NCI-H128 (cell line): ENCODE results near the gene TEAD1.
A peak's percentile ranks its signal among the peaks of the same experiment; 100 is the strongest.

Experiments
- DNase-seq: peaks from one replicate; lab custom pipeline; 2025; ENCODE audit not compliant: unreplicated experiment; lab: John Stamatoyannopoulos, UW

Gene TEAD1

DNA sequence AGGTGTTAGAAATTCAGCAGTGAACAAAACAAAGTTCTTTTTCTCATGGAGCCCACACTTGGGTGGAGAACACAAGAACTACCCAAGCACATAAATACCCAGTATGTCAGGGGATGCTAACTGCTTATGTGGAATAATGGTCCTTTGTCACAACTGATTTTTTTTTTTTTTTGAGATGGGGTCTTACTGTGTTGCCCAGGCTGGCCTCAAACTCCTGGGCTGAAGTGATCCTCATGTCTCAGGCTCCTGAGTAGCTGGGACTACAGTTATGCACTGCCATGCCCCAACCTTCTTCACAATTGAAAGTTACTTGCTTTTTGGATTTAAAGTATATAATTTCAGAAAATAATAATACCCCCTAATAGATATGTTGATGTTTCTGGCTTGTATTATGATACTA is 212.3 kb downstream of the TEAD1 start:
- DNase-seq, result no peak

DNA sequence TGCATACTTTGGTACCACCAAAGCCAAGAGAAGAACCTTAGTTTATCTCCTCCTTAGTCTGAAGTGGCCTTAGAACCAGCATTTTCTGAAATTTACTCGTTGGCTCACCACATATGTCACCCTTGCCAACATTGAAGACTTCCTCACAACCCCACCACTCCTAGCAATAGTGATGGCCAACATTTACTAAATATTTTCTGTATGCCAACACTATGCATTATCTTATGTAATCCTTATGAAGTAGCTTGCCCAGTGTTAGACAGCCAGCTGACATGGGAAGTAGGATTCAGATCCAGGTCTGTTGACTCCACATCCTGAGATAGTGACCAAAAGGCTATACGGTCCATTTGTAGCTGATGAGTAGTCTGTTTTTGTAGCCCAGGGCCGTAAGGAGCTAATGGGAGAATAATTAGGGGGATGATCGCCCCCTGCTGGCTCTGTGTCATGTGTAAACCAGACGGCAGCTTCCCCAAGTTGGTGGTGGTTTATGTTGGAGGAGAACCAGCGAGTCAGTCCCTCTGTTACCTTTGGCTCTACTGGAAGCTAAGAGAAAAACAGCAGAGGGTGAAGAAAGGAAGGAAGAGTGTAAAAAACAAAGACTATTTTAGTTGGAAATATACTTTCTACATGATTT is 214.4 kb downstream of the TEAD1 start:
- DNase-seq, result peak; percentile 71

DNA sequence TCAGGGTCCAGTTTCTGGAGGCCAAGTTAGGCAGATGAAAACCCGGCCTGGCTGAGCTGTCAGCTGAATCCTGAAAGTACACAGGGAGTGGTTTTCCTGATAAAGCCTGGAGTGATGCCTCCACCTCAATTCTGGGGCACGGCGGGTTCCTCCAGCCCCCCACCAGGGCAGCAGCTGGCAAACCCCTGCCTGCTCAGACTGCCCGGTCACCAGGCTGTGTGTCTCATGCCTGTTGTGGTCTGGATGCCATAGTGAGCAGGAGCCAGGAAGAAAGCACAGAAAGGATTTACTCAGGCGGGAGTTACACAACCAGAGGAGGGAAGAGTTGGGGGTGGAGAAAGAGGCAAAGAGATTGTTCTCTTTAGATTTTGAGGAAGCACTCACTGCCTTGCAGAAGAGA is 215.0 kb downstream of the TEAD1 start:
- no peak for DNase-seq

DNA sequence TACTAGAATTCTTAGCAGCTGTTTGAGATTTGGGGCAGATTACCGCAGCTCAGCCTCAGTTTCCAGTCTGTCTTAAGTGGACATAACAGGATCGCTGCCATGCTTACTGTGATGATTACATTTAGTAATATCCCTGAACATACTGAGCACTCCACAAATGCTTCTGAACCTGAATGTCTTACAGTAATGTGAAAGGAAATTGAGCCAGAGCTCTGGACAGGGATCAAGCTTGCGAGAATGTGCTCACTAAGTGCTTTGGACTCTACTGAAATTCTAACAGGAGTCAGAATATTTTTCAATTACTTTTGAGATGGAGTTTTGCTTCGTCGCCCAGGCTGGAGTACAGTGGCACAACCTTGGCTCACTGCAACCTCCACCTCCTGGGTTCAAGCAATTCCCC is 216.3 kb downstream of the TEAD1 start:
- no peak for DNase-seq

DNA sequence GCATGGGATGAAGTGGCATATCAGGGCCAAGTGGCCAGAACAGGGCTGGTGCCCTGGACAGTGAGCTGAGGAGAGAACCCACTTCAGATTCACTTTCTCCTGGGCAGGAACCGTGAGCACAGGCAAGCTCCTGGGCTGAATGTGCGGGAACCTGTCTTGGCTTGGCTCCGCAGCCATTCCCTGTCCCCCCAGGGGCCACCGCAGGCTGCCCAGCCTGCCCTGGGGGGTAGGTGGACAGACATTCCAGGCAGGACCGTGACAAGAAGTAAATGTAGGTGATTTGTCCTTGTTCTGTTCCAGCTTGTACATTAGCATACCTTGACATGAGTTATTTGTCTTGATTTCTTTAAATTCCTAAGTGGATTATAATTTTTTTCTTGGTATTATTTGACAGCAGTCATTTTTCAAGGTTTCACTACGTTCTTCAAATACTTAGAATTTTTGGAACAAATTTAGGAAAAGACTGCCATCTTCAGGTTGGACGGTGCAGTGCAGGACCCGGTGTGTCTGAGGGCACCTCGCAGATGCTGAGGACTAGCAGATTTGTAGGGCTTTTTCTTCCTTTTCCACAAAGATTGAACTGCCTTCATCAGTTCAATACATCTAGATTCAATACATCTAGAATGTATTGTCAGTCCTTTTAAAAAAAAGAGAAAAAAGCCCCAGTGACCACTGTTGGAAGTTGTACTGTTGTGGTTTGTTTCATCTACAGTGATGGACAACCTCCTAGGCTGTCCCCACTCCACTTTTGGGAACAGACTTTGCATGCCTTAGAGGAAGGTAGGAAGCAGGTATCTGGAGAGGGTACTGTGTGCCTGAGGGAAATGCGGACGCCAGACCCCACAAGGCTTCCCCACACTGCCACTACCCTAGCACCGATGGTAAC is 219.8 kb downstream of the TEAD1 start:
- DNase-seq, result peak; percentile 60

DNA sequence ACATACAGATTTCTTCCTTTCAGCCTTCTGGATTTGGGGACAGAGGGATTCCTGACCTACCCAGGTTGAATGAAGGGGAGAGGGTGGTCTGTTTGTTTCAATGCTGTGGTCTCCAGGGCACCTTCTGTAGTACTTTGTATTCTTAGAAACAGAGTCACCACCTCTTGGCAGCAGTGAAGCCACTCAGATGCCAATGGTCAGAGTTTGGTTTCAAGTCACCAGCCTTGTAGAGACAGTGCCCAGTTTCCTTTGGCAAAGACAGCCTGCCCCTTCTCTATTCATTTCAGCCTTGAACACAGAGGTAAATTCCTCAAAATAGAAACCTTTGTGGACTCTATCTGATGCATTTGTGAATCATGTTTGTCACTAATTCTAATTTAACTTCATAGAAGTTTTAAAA is 223.2 kb downstream of the TEAD1 start:
- no peak for DNase-seq

DNA sequence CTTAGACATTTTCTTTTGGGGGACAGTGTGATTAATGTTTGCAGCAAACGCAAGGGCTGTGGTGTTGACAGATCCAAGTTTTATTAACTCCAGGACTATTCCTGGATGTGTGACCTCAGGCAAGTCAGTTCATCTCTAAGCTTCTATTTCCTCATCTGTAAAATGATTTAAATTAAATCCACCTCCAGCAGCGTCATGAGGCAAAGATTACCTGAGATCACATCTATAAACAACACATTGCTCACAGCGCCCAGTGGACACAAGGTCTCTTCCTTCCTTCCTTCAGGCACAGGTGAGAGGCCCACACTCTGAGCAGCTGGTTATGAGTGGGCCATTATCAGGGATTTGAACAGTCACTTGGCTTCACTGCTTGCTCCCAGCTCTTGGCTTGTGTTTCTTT is 223.6 kb downstream of the TEAD1 start:
- DNase-seq, result no peak

DNA sequence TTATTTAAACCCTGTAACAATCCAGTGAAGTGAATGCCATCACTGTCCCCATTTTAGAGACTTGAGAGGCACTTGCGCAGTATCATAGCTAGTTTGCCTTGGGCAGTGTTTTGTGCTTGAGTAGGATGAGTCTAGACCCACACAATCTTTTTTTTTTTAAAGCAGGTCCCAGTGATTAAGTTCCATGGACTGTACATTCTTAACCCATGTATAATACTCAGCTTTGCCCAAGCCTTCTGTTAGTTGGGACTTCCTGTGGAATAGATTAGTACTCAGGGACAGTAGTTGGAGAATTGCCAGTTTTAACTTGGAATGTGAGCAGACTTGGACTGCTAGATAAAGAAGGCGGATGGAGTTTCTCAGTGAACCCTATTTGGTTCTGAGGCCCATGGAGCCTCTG is 226.3 kb downstream of the TEAD1 start:
- no peak for DNase-seq

DNA sequence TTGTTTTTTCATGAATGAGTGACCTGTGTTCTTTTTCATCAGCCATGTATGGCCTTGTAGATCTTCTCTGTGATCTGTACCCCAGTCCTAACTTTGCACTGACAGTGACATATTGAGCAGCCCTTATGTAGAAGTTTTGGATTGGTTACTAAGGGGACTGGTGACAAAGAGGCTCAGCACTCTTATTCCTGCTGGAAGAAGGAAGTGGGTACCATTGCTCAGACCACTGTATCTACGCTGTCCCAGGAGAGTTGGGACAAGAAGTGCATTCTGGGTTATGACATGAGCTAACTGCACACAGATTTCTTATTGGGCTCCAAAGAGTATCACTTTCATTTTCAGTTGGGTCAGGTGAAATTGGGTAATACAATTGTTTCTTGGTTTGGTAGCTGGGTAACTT is 227.1 kb downstream of the TEAD1 start:
- no peak for DNase-seq

DNA sequence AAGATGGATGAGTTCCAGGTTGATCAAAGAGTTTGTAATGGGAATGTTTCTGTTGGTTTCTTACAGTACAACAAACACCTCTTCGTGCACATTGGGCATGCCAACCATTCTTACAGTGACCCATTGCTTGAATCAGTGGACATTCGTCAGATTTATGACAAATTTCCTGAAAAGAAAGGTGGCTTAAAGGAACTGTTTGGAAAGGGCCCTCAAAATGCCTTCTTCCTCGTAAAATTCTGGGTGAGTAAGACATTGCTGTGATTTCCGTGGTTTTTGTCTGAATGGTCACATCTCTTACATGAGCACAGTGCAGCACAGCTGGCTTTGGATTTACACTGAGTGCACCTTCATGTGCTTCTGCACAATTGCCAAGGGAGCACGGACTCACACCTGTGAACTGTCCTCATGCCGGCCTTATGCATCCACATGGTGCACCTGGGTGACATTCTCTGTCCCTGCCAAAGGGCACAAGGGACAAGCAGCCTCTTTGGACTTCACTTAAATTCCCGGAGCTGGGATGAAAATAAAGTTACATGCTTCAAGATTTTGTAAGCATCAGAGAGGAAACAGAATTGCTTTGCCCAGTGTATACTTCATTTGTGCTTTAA is 227.8 kb downstream of the TEAD1 start:
- DNase-seq, result no peak

DNA sequence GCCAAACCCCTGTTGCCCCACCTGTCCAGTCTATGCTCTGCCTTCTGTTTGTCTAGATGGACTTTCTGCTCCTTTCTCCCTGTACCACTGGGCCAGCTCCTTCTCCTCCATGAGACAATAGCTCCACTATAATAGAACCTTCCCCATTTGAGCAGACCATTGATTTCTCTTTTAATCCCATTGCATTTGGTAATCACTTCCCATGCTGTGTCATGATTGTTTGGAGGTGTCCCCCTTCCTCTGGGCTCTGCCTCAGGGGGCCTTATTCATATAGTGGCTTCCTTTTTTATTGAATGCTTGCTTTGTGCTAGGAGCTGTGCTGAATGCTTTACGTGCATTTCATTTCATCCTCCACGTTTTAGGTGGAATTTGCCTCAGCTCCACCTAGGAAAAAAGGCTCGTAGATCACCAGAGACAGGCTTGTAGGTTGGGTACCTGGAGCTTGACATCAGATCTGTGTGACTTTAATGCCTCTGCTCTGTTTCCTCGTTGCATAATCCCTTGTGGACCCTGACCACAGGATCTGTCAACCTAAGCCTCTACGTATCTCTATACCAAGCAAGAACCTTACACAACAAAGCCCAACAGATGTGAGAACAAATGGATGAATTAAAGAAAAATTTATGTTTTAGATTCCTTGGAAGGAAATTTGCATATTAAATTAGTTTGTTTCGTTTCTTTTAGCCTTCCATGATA is 228.7 kb downstream of the TEAD1 start:
- no peak for DNase-seq

DNA sequence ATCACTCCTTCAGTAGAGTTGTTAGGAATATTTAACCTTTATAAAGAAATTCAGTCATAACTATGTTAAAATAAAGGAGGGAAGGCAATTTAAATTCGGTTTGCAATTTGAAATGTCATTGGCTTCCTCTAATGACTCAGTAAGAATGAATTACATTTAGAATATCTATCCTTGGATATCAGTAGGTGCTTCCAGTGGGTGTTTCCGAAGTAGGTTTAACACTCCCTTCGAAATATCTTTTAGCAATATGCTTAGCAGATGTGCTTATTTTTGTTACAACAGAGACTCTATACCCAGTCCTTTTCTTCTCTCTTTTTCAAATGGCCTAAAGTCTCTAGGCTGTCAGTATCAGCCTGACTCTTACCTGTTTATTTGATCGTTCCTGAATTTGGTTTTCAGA is 231.2 kb downstream of the TEAD1 start:
- no peak for DNase-seq

DNA sequence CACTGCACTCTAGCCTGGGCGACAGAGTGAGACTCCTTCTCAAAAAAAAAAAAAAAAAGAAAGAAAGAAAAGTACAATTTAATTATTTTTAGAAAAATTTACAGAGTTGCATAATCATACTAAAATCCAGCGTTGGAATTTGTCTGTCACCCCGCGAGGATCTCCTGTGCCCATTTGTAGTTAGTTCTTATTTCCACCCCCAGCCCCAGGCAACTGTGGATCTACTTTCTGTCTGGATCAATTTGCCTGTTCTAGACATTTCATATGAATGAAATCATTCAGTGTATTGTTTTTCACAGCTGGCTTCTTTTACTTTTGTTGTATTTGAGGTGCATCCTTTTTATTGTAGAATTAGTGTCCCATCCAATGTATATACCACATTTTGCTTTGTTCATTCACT is 232.3 kb downstream of the TEAD1 start:
- no peak for DNase-seq

DNA sequence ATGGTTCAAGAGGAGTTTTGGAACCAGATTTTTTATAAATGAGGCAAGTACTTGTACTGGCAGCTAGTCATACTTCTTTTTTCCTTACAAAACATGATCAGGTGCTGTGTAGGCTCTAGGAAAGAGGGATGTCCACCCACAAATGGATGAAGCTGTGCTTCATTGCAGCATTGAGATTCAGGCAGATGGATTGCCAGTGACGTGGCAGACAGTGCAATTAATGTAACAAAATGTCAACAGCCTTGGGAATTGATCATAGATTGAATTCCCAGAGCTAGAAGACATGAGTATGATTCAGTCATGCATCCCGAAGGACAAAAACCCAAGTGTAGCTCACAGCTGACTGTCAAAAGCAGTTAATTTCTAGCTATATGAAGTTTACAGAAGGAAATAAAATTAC is 235.7 kb downstream of the TEAD1 start:
- no peak for DNase-seq

DNA sequence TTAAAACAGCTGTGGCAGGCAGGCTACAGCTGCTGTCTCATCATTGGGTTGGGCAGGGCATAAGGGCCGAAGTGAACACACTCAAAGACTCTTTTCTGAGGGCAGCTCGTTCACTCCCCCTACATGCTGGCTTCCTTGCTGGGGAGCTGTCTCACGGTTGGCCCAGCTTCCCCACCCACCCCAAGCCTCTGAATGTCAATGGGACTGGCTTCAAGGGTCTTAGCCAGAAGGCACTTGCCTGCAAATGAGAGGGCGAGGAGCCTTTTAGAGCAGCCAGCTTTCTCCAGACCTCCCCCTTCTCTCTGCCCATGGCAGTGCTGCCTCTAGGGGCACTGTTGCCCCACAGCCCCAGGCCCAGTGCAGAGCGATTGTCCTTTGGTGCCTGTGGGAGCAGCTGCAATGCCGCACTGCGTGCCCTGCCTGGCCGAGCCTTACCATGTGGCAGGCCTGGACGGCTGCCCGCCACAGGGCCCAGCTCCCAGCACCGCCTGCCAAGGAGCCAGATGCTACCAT is 240.2 kb downstream of the TEAD1 start:
- no peak for DNase-seq

DNA sequence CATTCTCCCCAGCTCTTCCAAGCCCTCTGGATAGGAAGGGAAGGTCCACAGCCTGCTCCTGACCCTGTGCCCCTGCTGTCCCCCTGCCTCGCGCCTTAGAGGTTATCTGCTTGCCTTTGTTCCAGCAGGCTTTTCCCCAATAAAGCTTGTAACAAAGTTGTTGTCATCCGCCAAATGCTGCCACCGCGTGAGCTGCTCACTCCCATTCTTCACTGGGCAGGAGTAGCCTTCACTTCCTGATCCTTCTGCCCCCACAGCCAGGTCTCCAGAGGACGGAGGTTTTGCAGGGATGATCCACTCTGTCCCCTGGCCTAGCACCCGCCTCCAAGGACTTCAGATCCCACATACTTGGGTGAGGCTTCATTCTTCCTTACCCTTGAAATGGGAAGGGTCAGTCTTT is 240.9 kb downstream of the TEAD1 start:
- DNase-seq, result no peak

DNA sequence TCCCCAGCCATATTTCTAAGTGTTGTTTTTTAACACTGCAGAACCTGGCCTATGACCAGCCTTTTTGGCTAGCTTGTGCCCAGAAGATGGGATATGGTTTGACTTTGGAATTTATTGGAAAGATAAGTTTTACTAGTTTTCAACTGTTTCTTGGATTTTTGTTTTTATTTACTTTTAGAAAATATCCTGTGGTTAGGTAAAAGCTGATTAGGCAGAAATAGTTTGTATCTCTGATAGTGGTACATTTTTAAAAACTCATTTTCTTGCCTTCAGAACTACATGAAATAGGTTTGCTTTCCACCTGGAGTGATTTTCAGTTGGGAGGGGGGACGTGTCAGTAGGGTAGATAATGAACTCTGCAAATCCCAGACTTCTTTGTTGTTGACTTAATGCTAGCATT is 243.6 kb downstream of the TEAD1 start:
- no peak for DNase-seq

DNA sequence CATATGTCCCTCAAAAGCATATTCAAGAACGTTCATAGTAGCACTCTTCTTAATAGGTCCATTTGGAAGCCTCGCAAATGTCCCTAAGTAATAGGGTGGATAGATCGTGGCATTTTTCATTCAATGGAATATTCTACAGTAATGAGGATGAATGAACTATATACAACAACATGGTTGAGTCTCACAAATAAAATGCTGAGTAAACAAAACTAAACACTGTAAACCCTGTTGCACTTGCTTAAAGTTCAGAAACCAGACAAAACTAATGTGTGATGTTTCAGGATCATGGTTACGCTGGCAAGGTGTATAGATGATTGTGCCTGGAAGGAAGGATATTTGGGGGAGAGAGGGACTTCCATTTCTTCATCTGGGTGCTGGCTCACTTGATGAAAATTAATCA is 244.4 kb downstream of the TEAD1 start:
- DNase-seq, result no peak

DNA sequence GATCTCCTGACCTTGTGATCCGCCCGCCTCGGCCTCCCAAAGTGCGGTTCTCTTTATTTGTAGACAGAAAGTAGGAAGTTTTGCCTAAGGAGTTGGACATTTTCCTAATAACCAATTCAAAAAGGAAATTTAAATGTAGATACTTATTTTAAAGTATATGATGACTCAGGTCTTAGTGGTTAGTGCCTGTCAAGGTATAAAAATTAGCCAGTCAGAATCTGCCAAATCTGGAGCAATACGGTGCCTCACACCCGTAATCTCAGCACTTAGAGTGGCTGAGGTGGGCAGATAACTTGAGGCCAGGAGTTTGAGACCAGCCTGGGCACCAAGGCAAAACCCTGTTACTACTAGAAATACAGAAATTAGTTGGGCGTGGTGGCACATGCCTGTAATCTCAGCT is 248.2 kb downstream of the TEAD1 start:
- no peak for DNase-seq

DNA sequence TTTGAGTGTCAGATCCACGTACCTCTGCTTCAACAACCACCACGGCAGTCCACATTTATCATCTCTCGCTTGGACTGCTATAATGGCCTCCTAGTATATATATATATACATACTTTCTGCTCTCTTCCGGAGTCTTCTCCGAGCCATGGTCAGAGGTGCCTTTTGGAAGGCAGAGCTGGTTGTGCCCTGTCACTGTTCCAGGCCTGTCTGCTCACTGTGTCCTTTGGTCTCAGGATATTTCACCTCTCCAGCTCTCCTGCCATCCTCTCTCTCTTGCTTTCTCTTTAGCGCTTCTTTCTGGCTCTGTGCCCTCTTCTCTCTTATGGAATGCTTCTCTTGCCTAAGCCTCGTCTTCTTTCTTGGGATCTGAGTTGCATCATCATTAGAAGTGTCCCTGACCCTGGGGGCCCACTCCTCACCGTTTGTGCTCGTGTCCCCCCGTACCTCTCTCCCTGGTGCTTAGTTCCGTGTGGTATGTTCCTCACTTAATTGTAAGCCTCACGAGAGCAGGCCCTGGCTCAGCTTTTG is 248.8 kb downstream of the TEAD1 start:
- DNase-seq, result no peak

DNA sequence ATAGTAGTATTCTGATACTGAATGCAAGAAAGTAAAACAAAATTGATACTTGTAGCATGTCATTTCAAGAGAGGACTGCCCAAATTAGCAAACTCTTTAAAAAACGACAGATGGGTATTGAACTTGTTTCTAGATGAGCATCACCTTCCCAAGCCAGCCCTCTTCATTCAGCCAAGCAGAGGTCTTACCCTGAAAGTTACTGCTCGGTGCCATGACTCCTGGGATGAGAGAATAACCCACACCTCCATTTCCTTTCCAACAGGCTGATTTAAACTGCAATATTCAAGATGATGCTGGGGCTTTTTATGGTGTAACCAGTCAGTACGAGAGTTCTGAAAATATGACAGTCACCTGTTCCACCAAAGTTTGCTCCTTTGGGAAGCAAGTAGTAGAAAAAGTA is 250.4 kb downstream of the TEAD1 start:
- DNase-seq, result no peak
